ENCODE measurements around the gene SLC39A2.

SLC39A2 gene

GRCh38 chr14:21029917-21030316, 30.8 kb downstream of the SLC39A2 start, which contains the start of gene TPPP2:
Gene TPPP2, plus strand, starts transcription at chr14:21030217. Its CDS starts 365 bp downstream, at chr14:21030582.
- TF ChIP-seq ZFX (IDR thresholded peaks at IDR 0.05) (no peak), CTCF (conservative IDR thresholded peaks at IDR 0.05) (no peak)
- no peak within 1 kb of the TSS for H3K27ac ChIP-seq

GRCh38 chr14:21030531-21030930, 31.4 kb downstream of the SLC39A2 start:
- TF ChIP-seq ZFX (IDR thresholded peaks at IDR 0.05) (no peak), CTCF (conservative IDR thresholded peaks at IDR 0.05) (no peak)
- no peak overlapping the region for H3K27ac ChIP-seq

- no peak overlapping the region for H3K27ac ChIP-seq
- TF ChIP-seq CTCF (conservative IDR thresholded peaks at IDR 0.05) (no peak), ZFX (IDR thresholded peaks at IDR 0.05) (no peak)
These were observed 33.4 kb downstream of the SLC39A2 start for GRCh38 chr14:21032326-21033132.

GRCh38 chr14:21033133-21033698, 34.1 kb downstream of the SLC39A2 start:
- no peak for TF ChIP-seq CTCF (conservative IDR thresholded peaks at IDR 0.05)
- no peak for TF ChIP-seq ZFX (IDR thresholded peaks at IDR 0.05)

GRCh38 chr14:21034707-21035106, 35.6 kb downstream of the SLC39A2 start, which contains the start of gene RNASE13:
Gene RNASE13, minus strand, starts transcription at chr14:21034807. Its CDS starts 519 bp downstream, at chr14:21034288.
- TF ChIP-seq CTCF (conservative IDR thresholded peaks at IDR 0.05) = no peak
- TF ChIP-seq ZFX (IDR thresholded peaks at IDR 0.05) = no peak
- H3K27ac ChIP-seq = no peak within 1 kb of the TSS

More at GRCh38 chr14:21033133-21033698, 34.1 kb downstream of the SLC39A2 start:
- no peak overlapping the region for H3K27ac ChIP-seq

GRCh38 chr14:21036751-21037150, 37.7 kb downstream of the SLC39A2 start:
- no peak overlapping the region for H3K27ac ChIP-seq
- TF ChIP-seq CTCF (conservative IDR thresholded peaks at IDR 0.05) (no peak), ZFX (IDR thresholded peaks at IDR 0.05) (no peak)

GRCh38 chr14:21037156-21037555, 38.1 kb downstream of the SLC39A2 start:
- TF ChIP-seq ZFX (IDR thresholded peaks at IDR 0.05) (no peak), CTCF (conservative IDR thresholded peaks at IDR 0.05) (no peak)
- no peak overlapping the region for H3K27ac ChIP-seq

Measured in C4-2B (cell line).